NB4 (cell line): ENCODE measurements around the gene CFD.

ENCODE experiments used
- DNase-seq: peaks from one replicate; pipeline ENCODE4 v3.0.0; 2010; ENCODE audit warnings: low read depth
- H3K4me3 ChIP-seq: one replicate; pipeline ENCODE4 v1.5.1; 2011; ENCODE audit warnings: mild to moderate bottlenecking, low read depth, low read length, moderate library complexity
- CTCF ChIP-seq: IDR thresholded peaks from one replicate; pipeline ENCODE4 v1.5.1; 2012; ENCODE audit warnings: low read depth, low read length
- MAX ChIP-seq: IDR thresholded peaks from 2 replicates; pipeline ENCODE4 v1.6.1; 2011; ENCODE audit warnings: low read depth, low read length
- MYC ChIP-seq: IDR thresholded peaks from 2 replicates; pipeline ENCODE4 v1.6.1; 2011; ENCODE audit warnings: low read depth, low read length
- POLR2A ChIP-seq: IDR thresholded peaks from 2 replicates; pipeline ENCODE4 v1.6.1; 2011; ENCODE audit warnings: mild to moderate bottlenecking; ENCODE audit not compliant: insufficient read length; ENCODE audit errors: extremely low read depth

The CFD gene

GRCh38 chr19:858868-859843 is at the start of gene CFD:
Gene CFD (plus strand): TSS chr19:859664. CDS start chr19:859690, 26 bp downstream.
- peak; percentile 92 for DNase-seq
- H3K4me3 ChIP-seq: peak within 1 kb of the TSS; percentile 61
- TF ChIP-seq MYC (no peak), POLR2A (no peak), CTCF (no peak), MAX (no peak)

GRCh38 chr19:810077-810855 is 49.2 kb upstream of the CFD start:
- no peak overlapping the region for H3K4me3 ChIP-seq
- TF ChIP-seq MAX (no peak), POLR2A (no peak), MYC (no peak), CTCF (no peak)
- peak; percentile 43 for DNase-seq

GRCh38 chr19:810883-811489 is 48.5 kb upstream of the CFD start:
- peak; percentile 45 for DNase-seq
- TF ChIP-seq CTCF (no peak), MAX (no peak), POLR2A (no peak), MYC (no peak)
- no peak overlapping the region for H3K4me3 ChIP-seq

- H3K4me3 ChIP-seq: no peak overlapping the region
- peak; percentile 41 for DNase-seq
- TF ChIP-seq POLR2A: no peak
- no peak for TF ChIP-seq CTCF
These were observed 47.9 kb upstream of the CFD start for GRCh38 chr19:811506-812048.

- no peak for TF ChIP-seq POLR2A
- no peak for TF ChIP-seq MAX
- TF ChIP-seq CTCF: no peak
- TF ChIP-seq MYC: no peak
- DNase-seq: peak; percentile 48
- no peak overlapping the region for H3K4me3 ChIP-seq
These were observed 47.3 kb upstream of the CFD start for GRCh38 chr19:812049-812746.
